ENCODE measurements around the gene CAMTA1.

DNA sequence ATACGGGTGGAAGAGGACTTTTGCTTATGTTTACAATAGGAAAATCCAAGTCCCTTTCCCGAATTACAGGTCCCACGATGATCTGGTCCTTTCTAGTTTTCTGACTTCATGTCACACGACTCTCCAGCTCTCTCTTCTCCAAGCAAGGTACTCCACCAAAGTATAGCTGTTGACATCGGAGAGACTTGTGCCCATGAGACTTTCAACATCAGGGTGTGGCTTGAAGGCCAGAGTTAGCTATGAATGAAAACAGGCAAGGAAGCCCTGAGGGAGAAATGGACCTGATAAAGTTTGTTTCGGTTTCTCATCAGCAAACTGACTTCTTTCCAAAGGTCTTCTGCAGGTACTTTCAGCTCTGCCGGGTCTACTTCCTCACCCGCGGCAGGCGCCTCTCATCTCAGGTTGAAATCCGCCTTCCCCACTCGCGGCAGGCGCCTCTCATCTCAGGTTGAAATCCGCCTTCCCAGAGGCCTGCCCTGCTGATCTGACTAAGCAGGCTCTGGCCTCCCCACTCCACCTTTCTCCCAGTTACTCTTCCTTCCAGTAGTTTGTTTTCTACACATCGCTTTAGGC is 996.8 kb downstream of the CAMTA1 start:
- no peak for TF ChIP-seq POLR2A (IDR thresholded peaks at IDR 0.05)
- no peak for TF ChIP-seq CTCF (IDR thresholded peaks at IDR 0.05)

Data from upper lobe of left lung (tissue), 4 donors.